Chondrocyte (in vitro differentiated cells): Measurements from ENCODE around the gene OBP2B. TPM values are rescaled to one million over a fixed set of nuclear protein-coding genes. Genes with fewer than 3 reads are reported as not detected.

Experiments
- DNase-seq: peaks from one replicate; pipeline ENCODE4 v3.0.0; 2021; ENCODE audit warnings: mixed read lengths, low spot score
- H3K27ac Mint-ChIP-seq: one replicate; pipeline ENCODE4 v1.8.0; 2021; ENCODE audit warnings: mild to moderate bottlenecking, moderate library complexity, mixed read lengths; ENCODE audit not compliant: unreplicated experiment
- H3K27me3 Mint-ChIP-seq: 2 replicates; pipeline ENCODE4 v1.8.0; 2021; ENCODE audit warnings: low read depth, mixed read lengths
- H3K36me3 Mint-ChIP-seq: 2 replicates; pipeline ENCODE4 v1.8.0; 2021; ENCODE audit warnings: low read depth, mixed read lengths
- H3K4me1 Mint-ChIP-seq: 2 replicates; pipeline ENCODE4 v1.8.0; 2021; ENCODE audit warnings: low read depth, mild to moderate bottlenecking, mixed read lengths
- H3K4me3 Mint-ChIP-seq: one replicate; pipeline ENCODE4 v1.8.0; 2021; ENCODE audit warnings: mild to moderate bottlenecking, moderate library complexity, mixed read lengths; ENCODE audit not compliant: unreplicated experiment
- H3K9me3 Mint-ChIP-seq: 2 replicates; pipeline ENCODE4 v1.8.0; 2021; ENCODE audit warnings: low read depth, mixed read lengths
- CTCF ChIP-seq: fragments of 200-600 bp; sonication (generic); IDR thresholded peaks from 2 replicates; pipeline ENCODE4 v1.5.0; 2021; ENCODE audit warnings: antibody characterized with exemption, mild to moderate bottlenecking, moderate library complexity
- total RNA-seq: library from RNA; stranded (reverse); gene quantifications from 3 replicates; pipeline ENCODE4 v1.2.1, GENCODE V29; 2021

Gene OBP2B
- total RNA-seq, 1 donor from 2014 or later = not detected

GRCh38 chr9:133167096-133167730 lies 41.8 kb downstream of the OBP2B start:
- H3K4me3 Mint-ChIP-seq = no peak overlapping the region
- peaks cover 8% of the 10 kb centered on the region for H3K4me1 Mint-ChIP-seq
- no peak overlapping the region for H3K27ac Mint-ChIP-seq
- H3K27me3 Mint-ChIP-seq = peaks cover 6% of the 10 kb centered on the region
- H3K9me3 Mint-ChIP-seq = no peaks in the 10 kb centered on the region
- no peaks in the 10 kb centered on the region for H3K36me3 Mint-ChIP-seq
- no peak for TF ChIP-seq CTCF
- DNase-seq = peak; percentile 48

GRCh38 chr9:133166392-133166791 lies 42.7 kb downstream of the OBP2B start:
- no peaks in the 10 kb centered on the region for H3K27me3 Mint-ChIP-seq
- no peak overlapping the region for H3K27ac Mint-ChIP-seq
- DNase-seq = peak; percentile 86
- no peaks in the 10 kb centered on the region for H3K36me3 Mint-ChIP-seq
- H3K9me3 Mint-ChIP-seq = no peaks in the 10 kb centered on the region
- TF ChIP-seq CTCF = no peak
- H3K4me3 Mint-ChIP-seq = no peak overlapping the region
- peaks cover 8% of the 10 kb centered on the region for H3K4me1 Mint-ChIP-seq

- peaks cover 12% of the 10 kb centered on the region for H3K4me1 Mint-ChIP-seq
- H3K27me3 Mint-ChIP-seq = no peaks in the 10 kb centered on the region
- no peaks in the 10 kb centered on the region for H3K9me3 Mint-ChIP-seq
- H3K36me3 Mint-ChIP-seq = no peaks in the 10 kb centered on the region
- TF ChIP-seq CTCF = no peak
- no peak for DNase-seq
- no peak overlapping the region for H3K27ac Mint-ChIP-seq
- H3K4me3 Mint-ChIP-seq = no peak overlapping the region
Measured at GRCh38 chr9:133165452-133165730, 43.7 kb downstream of the OBP2B start.

DNA sequence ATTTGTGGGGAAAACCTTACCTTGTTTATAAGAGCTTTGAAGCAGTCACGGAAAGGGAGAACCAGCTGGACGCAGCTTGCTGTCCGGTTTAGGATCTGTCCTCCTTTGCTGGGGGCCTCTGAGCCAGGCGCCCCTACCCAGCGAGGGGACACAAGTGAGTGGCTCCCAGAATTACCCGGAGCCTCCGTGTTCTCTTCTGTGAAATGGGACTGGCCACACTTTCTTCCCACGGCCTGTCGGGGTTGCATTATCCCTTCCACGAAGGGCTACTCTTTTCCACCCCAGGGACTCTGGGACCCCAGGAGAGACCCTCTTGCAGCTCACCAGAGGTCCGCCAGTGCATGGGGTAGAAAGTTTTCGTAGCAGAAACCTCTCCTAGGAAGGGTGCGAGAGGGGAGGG lies 44.9 kb downstream of the OBP2B start:
- H3K36me3 Mint-ChIP-seq = peaks cover 3% of the 10 kb centered on the region
- DNase-seq = peak; percentile 55
- H3K27me3 Mint-ChIP-seq = no peaks in the 10 kb centered on the region
- no peak overlapping the region for H3K27ac Mint-ChIP-seq
- H3K4me3 Mint-ChIP-seq = peak overlapping the region; percentile 76
- TF ChIP-seq CTCF = no peak
- H3K4me1 Mint-ChIP-seq = peaks cover 12% of the 10 kb centered on the region
- H3K9me3 Mint-ChIP-seq = no peaks in the 10 kb centered on the region

- Mint-ChIP-seq H3K36me3 (peaks cover 3% of the 10 kb centered on the region), H3K9me3 (no peaks in the 10 kb centered on the region), H3K4me1 (peaks cover 12% of the 10 kb centered on the region), H3K27me3 (no peaks in the 10 kb centered on the region), H3K4me3 (peak within 1 kb of the TSS; percentile 76), H3K27ac (no peak within 1 kb of the TSS)
- peak; percentile 19 for TF ChIP-seq CTCF
- DNase-seq = peak; percentile 89
Measured at GRCh38 chr9:133163504-133164172, 45.4 kb downstream of the OBP2B start, which contains the start of gene GBGT1. GBGT1 (minus strand) TSS chr9:133163914; CDS start chr9:133162412, 1,502 bp downstream.
